HuH-7.5 (cell line): ENCODE results near the gene TMEM232.
A peak's percentile ranks its signal among the peaks of the same experiment; 100 is the strongest.
"Not testable (repeated sequence)": the region's sequence is repeated elsewhere in the genome, so short reads cannot be mapped to it uniquely, and the experiment has no call there.

Experiments
- DNase-seq: peaks from one replicate; pipeline ENCODE4 v3.0.0; 2011; ENCODE audit warnings: low spot score

The TMEM232 gene

GRCh38 chr5:110726249-110727024 lies at the start of gene TMEM232:
Gene TMEM232, minus strand, starts transcription at chr5:110726671. Its CDS starts 59,319 bp downstream, at chr5:110667352.
- peak; percentile 36 for DNase-seq

DNA sequence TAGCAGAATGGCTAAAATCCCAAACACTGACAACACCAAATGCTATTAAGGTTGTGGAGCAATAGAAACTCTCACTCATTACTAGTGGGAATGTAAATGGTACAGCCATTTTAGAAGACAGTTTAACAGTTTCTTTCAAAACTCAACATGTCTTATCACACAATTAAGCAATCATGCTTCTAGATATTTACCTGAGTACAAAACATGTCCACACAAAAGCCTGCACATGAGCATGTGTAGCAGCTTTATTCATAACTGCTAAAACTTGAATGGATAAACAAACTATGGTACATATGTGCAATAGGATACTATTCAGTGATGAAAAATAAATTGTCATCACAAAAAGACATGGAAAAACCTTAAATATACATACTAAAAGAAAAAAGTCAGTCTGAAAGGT lies 43.8 kb upstream of the TMEM232 start:
- DNase-seq = no peak

DNA sequence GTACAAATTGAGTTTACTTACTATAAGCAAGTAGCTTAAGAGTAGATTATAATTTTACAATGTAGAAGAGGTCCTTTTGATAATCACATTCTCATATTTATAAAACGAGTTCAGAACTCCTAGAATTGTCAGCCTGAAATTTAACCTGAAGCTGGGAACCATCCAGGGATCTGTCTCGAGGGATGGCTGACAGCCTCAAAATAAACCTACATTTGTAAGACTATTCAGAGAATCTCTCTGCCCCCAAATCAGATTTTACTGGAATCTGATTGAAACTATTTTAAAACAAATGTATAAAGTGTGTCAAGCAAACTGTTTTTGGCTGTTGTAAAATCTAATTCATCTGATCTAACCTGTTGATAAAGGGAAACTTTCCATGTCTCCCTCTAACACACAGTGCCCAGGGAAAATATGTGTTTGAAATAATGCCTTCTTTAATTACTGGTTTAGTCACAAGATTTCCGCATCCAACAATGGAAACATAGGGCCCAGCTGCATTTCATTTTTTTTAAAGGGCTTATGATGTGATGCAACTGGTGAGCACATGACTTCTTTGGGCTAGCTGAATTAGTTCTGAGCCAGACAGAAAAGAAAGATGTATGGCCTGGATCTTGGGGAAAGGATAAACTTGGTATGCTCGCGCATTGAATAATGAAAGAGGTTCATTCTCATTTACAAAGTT lies 42.7 kb upstream of the TMEM232 start:
- no peak for DNase-seq

GRCh38 chr5:110768138-110768860 lies 41.8 kb upstream of the TMEM232 start:
- no peak for DNase-seq

DNA sequence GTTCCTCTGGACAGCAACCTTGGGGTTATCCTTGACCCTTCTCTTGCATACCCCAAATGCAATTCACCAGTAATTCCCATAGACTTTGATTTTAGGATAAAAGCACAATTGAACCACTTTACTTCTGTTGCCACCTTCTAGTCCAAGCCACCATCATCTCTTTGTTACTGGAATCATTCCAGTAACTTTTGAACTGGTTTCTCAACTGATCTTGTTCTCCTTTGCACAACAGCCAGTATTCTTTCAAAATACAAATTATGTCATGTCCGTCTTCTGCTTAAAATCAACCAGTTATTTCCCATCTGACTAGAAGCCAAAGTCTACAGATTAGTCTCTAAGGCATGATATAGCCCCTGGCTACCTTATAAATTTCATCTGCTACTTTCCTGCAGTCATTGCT lies 33.7 kb upstream of the TMEM232 start:
- no peak for DNase-seq

DNA sequence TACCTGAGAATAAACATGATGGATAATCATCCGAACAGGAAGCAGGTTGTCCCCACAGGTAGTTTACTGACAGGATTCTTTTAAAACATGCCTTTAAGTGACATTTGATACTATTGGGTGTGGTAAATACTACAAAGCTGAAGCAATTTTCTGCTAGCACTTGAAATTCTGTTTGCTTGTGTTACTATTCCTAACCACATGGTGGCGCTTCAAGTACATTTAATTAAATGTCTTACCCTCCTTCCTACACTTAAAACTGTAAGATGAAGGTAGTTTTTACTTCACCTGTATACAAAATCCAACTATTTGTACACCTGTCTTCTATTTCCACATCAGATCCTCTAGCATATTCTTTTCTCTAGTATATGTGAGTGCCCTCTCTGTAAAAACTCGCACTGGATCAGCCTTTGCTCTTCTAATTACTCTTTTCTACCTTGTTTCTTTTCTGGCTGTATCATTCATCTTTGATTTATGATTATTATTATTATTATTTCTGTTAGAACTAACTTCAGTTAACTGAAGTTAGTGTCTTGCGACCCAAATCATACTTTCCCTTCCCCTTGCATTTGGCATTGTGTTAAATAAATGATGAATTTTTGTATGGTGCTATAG lies 30.8 kb upstream of the TMEM232 start:
- DNase-seq = no peak

DNA sequence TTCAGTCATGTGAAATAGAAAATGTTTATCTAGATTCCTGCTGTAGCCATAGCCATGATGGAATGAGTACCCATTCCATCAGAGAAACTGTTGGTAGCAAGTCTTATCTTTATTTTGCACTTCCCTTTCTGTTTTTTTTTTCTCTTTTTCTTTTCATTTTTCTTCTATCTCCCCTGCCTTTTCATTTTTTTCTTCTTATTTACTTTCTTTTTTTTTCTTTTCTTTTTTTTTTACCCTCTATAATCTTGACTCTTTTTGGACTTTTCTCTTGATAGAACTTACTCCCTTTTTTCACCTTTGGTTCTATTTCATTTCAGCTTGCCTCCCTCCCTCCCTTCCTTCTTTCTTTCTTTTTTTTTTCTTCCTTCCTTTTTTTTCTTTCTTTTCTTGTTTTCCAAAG lies 27.7 kb upstream of the TMEM232 start:
- no peak for DNase-seq

- DNase-seq = no peak
These were observed 27.1 kb upstream of the TMEM232 start for GRCh38 chr5:110753600-110753999.

GRCh38 chr5:110752953-110753352 lies 26.5 kb upstream of the TMEM232 start:
- DNase-seq = no peak

GRCh38 chr5:110751902-110752762 lies 25.7 kb upstream of the TMEM232 start:
- no peak for DNase-seq

DNA sequence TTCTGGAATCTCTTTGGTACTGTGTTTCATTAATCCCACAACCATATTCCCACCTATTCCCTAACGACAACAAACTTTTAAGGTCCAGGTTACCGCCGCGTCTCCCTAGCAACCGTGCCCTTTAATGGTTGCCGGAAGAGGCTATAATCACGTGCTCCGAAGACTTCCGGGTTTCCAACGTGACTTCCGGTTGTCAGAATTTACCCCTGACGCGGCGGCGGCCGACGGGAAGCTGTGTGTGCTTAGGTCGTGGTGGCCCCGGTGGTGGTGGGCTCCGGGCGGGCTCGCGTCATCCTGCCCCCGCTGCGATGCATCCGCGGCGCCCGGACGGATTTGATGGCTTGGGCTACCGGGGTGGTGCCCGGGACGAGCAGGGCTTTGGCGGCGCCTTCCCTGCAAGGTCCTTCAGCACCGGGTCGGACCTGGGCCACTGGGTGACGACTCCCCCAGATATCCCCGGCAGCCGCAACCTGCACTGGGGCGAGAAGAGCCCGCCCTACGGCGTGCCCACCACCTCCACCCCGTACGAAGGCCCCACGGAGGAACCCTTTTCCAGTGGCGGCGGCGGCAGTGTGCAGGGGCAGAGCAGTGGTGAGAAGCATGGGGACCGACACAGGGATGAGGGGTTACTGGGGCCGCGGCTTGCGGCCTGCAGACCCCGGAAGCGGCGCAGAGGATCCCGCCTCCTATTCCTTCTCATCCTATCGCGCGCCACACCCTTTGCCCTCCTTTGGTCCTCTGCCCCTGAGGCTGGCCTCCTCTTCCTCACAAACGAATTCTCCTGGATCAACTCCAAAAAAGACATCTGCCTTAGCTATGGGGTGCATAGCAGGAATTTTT lies 12.6 kb upstream of the TMEM232 start, which contains the start of gene SLC25A46:
Gene SLC25A46, plus strand, starts transcription at position 196 of the 840 bp plus-strand sequence. Its CDS starts 113 bp downstream, at position 309.
- DNase-seq = peak; percentile 61

GRCh38 chr5:110738503-110738811 lies 12.0 kb upstream of the TMEM232 start:
- peak; percentile 33 for DNase-seq

DNA sequence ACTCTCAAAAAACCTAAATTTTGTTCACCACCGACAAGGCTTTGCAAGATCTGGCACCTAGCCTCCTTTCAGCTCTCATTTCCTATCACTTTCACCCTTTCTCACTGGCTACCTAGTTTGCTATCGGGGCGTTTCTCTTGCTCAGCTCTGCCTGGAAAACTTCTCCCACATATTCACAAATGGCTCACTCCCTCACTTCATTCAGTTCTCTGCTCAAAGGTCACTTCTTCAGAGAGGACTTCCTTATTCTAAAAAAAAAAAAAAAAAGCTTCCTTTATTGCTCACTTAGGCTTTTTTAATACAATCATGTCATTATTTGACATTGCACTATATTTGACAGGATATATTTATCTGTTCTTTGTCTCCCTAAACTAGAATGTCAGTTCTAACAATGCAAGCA lies 10.3 kb upstream of the TMEM232 start:
- DNase-seq = no peak

DNA sequence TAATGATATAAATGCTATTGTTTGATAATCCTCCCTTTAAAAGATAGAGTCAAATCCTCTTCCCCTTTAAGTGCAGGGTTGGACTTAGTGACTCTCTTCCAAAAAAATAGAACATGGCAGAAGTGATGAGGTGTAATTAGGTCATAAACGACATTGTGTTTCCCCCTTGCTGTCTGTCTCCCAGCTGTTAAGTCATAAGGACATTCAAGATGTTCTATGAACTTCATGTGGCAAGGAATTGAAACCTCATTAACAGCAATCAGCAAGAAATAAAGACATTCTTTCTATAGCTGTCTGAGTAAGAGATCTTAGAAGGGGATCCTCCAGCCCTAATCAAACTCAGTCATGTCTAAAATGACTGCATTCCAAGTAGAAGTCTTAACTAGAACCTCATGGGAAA lies 9.1 kb upstream of the TMEM232 start:
- no peak for DNase-seq

DNA sequence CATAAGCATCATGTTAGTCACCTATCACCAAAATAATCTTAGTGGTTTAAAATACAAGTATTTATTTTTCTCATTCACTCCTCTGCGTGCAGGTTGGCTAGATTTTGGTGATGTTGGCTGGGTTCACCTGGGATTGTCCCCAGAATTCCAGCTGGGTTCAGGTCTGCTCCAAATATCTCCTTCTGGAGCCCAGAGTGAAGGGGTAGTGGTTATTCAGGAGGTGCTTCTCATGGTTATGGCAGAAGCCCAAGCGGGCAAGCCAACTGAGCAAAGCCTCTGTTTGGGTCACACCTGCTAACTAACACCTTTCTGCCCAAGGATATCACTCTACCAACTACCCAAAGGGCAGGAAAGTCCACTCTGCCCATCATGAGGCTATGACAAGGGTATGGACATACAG lies 7.6 kb upstream of the TMEM232 start:
- DNase-seq = no peak

- DNase-seq = not testable (repeated sequence)
These were observed 5.0 kb upstream of the TMEM232 start for GRCh38 chr5:110731499-110731898.

DNA sequence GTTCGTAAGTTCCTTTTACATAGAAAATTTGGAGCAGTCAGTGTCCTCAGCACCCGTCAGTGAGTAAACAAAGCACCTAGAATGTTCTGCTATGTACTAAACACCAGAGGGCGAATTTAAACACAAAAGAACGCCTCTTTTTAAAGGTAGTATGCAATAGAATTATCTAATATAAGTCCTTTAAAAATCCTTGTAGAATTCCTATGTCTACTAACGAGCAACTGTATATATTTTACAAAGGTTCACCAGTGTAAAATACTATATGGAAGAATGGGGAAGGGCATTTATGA lies 499 bp upstream of the TMEM232 start:
- no peak for DNase-seq

- DNase-seq = no peak
These were observed 8.2 kb downstream of the TMEM232 start for GRCh38 chr5:110718311-110718710.

DNA sequence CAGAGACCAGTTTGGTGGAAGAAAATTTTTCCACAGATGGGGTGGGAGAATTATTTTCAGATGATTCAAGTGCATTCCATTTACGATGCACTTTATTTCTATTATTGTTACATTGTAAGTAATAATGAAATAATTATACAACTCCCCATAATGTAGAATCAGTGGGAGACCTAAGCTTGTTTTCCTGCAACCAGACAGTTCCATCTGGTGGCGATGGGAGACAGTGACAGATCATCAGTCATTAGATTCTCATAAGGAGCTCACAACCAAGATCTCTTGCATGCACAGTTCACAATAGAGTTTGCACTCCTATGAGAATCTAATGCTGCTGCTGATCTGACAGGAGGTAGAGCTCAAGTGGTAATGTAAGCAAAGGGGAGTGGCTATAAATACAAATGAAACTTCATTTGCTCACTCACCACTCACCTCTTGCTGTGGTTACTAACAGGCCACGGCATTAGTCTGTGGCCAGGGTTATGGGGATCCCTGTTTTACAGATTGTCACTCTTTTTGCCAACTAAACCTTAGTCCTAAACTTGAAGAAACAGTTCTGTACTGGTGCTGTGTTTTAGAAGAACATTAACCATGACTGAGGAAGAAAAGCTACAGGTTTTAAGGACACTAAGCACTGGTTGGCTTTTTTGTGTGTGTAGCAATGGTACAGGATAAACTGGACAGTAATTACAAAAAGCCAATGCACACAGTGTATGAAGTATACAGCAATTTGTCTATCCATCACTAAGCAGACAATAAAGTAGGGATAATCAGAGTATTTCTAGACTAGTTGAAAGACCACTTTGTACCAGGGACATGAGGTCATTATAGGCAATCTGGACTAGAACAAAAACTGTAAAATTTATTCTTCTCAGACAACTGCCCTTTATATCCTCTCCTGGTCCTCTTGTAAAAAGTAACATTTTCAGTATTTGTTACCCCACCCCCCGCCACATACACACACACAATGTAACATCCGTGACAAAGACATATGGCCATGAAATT lies 9.9 kb downstream of the TMEM232 start:
- DNase-seq = no peak
